NCI-H2171 treated with DMSO at 0.1 percent for 48 hours (cell line): ENCODE measurements around the gene GPLD1.
"Not testable (repeated sequence)": the region's sequence is repeated elsewhere in the genome, so short reads cannot be mapped to it uniquely, and the experiment has no call there.

Experiments
- DNase-seq: peaks from one replicate; lab custom pipeline; 2025; lab: John Stamatoyannopoulos, UW

The GPLD1 gene, protein sequence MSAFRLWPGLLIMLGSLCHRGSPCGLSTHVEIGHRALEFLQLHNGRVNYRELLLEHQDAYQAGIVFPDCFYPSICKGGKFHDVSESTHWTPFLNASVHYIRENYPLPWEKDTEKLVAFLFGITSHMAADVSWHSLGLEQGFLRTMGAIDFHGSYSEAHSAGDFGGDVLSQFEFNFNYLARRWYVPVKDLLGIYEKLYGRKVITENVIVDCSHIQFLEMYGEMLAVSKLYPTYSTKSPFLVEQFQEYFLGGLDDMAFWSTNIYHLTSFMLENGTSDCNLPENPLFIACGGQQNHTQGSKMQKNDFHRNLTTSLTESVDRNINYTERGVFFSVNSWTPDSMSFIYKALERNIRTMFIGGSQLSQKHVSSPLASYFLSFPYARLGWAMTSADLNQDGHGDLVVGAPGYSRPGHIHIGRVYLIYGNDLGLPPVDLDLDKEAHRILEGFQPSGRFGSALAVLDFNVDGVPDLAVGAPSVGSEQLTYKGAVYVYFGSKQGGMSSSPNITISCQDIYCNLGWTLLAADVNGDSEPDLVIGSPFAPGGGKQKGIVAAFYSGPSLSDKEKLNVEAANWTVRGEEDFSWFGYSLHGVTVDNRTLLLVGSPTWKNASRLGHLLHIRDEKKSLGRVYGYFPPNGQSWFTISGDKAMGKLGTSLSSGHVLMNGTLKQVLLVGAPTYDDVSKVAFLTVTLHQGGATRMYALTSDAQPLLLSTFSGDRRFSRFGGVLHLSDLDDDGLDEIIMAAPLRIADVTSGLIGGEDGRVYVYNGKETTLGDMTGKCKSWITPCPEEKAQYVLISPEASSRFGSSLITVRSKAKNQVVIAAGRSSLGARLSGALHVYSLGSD

GRCh38 chr6:24489470-24489869 is at the start of gene GPLD1:
Gene GPLD1 (minus strand): TSS chr6:24489578. CDS start chr6:24489511, 67 bp downstream.
- DNase-seq, result no peak

- no peak for DNase-seq
Measured at GRCh38 chr6:24537771-24538385, 48.5 kb upstream of the GPLD1 start.

DNA sequence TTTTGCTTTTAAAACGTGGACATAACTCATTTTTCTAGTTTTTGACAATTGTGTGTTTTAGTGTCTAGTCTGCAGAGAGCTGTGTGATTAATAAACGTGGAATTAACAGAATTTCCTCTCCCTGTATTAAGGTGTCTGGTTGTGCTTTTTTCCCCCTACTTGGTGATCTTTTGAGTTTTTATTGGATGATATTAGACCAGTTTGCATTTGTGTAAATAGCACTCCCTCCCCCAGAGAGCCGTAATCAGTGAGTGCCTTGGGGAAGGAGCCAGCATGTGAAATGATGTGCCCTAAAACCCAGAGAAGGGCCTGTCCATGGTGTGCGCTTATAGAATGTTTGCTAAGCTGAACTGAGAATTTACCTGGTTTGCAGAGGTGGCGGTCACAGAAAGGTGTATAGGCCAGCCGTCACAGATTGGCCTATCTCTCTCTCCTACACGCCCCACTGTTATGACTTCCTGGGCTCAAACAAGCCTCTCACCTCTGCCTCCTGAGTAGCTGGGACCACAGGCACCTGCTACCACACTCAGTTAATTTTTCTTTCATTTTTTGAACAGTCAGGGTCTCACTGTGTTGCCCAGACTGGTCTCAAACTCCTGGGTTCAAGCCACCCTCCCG is 47.8 kb upstream of the GPLD1 start:
- no peak for DNase-seq

DNA sequence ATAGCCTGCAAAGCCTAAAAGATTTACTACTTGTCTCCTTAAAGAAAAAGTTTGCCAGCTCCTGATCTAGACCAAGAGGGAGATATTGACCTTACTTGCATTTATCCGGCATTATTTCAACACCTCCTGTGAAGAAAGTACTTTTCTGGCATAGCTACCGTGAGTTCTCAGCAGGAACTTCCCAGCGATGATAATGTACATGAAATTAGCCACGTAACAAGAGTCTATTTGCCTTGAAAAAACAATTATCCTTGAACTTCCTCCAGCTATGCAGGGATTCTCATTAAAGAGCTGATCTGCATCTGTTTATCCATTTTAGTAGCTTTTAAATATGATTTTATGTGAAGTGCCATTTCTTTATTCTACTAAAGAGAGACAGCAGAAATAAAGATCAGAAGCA is 47.1 kb upstream of the GPLD1 start:
- no peak for DNase-seq

DNA sequence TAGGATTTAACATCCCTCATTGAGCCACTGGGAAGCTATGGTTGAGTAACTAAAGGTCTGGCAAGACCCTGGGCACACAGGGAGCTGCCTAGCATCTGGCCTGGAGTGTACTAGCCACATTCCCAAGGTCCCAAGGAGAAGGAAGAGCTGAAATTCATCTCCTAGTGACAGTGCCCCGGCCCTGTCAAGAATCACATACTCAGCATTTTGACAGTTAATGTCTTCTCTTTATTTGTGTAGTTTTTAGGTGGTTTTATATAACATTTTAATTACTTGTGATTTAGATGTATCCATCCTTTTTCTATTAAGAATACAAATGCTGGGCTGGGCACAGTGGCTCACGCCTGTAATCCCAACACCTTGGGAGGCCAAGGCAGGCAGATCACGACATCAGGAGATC is 45.8 kb upstream of the GPLD1 start:
- no peak for DNase-seq

- no peak for DNase-seq
Measured at GRCh38 chr6:24534329-24534728, 45.0 kb upstream of the GPLD1 start.

- DNase-seq, result no peak
Measured at GRCh38 chr6:24529985-24530384, 40.6 kb upstream of the GPLD1 start.

- DNase-seq, result peak; percentile 51
Measured at GRCh38 chr6:24524805-24525204, 35.4 kb upstream of the GPLD1 start.

- DNase-seq, result no peak
Measured at GRCh38 chr6:24524329-24524728, 35.0 kb upstream of the GPLD1 start.

DNA sequence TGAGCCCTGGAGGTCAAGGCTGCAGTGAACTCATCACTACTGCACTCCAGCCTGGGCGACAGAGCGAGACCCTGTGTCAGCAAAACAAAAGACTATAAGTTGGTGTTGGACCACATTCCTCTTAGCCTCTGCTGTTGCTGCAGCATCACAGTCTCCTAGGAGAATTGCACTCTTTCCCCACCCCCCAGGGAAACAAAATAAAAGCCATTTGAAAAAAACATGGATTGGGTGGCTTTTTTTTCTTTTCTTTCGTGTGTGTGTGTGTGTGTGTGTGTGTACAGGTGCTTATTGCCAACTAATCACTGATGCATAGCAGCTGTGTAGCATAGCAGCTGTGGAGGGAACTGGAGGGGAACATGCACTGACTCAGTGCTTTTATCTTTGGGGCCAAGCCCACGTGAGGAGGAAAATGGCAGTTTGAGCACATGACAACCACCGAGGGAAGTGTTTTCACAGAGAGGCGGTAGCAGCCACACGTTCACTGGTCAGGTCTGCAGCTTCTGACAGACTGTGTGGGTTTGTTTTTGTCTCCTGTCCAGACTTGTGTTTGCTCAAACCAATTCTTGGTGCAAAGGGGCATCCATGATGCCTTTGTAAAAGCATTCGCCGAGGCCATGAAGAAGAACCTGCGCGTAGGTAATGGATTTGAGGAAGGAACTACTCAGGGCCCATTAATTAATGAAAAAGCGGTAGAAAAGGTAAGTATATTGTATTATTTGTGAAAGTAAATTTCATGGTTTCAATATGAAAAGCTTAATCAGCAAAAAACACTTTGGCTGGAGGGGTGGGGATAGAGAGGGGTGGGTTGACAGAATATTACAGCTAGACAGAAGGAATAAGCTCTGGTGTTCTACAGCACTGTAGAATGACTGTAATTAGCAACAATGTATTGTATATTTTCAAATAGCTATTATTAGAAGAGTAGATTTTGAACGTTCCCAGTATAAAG is 33.1 kb upstream of the GPLD1 start:
- peak; percentile 80 for DNase-seq

GRCh38 chr6:24520929-24521546 is 31.7 kb upstream of the GPLD1 start:
- no peak for DNase-seq

- DNase-seq, result no peak
Measured at GRCh38 chr6:24517659-24518543, 28.5 kb upstream of the GPLD1 start.

- DNase-seq, result no peak
Measured at GRCh38 chr6:24513602-24514001, 24.2 kb upstream of the GPLD1 start.

GRCh38 chr6:24511976-24512375 is 22.6 kb upstream of the GPLD1 start:
- DNase-seq, result not testable (repeated sequence)

GRCh38 chr6:24506814-24507520 is 17.6 kb upstream of the GPLD1 start:
- no peak for DNase-seq

DNA sequence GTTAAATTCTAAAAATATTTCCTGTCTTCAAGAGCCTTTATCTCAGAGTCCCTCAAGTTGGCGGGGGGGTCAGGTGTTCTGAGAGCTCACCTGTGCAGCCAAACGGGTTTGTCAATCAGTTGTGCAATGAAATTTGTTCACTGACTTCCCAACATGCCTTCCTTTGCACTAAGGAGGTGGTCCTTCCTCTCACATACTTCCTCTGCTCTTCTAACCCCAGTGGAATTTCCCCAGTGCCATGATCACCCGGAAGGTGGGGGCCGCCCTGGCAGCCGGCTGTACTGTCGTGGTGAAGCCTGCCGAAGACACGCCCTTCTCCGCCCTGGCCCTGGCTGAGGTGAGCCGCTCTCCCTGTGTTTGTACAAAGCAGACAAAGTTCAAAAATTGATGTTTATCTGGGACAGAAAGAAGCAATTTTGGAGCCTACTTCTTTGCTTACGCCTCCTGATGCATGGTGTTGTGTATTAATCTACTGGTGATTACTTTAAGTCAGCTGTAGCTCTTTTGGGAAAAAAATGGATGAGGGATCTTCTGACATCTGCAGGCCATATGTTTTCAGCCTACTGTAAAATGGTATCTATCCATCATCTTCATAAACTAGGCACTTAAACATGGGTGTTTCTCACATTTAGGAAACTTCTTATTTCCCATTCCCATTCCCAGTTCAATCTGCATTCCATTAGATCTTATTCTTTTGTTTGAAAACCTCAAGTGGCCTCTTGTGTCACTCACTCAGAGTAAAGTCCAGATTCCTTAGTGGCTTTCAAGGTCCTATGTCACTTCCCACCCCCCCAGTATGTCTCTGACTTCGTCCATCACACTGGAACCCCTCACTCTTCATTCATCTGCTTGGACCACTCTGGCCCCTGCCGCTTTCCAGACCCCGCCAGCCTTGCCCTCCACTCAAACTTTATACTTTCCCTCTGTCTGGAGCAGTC is 15.5 kb upstream of the GPLD1 start:
- no peak for DNase-seq

DNA sequence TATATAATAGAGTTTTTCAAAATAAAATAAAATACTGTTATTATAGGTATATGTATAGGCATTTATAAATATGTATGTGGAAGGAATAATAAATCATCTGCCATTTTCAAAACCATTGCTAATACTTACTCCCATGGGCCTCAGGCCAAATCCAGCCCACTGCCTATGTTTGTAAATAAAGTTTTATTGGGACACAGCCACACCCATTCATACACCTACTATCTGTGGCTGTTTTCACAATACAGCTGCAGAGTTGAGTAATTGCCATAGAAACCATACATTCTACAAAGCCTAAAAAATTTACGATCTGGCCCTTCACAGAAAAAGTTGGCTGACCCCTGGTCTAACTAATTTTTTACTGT is 14.9 kb upstream of the GPLD1 start:
- DNase-seq, result no peak

DNA sequence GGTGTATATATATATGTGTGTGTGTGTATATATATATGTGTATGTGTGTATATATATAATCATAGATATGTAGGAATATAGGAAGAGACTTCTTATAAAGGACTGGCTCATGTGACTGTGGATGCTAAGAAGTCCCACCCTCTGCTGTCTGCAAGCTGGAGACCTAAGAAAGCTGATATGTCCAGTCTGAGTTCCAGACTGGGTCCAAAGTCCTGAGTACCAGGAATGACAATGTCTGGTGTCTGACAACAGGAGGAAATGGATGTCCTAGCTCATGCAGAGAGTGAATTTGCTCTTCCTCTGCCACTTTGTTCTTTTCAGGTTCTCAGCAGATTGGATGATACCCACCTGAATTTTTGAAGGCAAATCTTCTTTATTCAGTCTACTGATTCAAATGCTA is 12.5 kb upstream of the GPLD1 start:
- DNase-seq, result no peak
